Measurements from ENCODE around the gene JAG2.

DNA sequence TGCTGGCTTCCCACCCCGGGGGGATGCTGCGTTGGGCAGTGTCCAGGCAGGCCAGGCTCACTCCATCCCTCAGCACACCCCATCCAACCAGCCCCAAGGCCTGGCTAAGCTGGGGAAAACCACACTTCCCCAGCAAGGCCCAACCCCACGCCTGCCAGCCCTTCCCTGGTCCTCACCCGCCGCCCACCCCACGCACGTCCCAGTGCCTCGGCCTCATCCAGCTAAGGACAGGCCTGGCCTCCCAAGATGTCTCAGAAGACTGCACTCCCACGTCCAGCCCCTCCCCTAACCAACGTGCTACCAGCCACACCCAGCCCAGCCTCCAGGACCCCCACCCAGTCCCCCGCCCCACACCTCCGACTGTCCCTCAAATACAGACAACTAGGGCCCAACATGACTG lies 9.8 kb downstream of the JAG2 start:
- TF ChIP-seq POLR2A (IDR thresholded peaks at IDR 0.05; ENCODE audit: low read length) (no peak), GATA1 (IDR thresholded peaks at IDR 0.05; ENCODE audit: low read depth, low read length) (no peak)

Data from erythroblast (primary cell).